Measurements from ENCODE around the gene CERKL.

- TF ChIP-seq, protein P1, sequence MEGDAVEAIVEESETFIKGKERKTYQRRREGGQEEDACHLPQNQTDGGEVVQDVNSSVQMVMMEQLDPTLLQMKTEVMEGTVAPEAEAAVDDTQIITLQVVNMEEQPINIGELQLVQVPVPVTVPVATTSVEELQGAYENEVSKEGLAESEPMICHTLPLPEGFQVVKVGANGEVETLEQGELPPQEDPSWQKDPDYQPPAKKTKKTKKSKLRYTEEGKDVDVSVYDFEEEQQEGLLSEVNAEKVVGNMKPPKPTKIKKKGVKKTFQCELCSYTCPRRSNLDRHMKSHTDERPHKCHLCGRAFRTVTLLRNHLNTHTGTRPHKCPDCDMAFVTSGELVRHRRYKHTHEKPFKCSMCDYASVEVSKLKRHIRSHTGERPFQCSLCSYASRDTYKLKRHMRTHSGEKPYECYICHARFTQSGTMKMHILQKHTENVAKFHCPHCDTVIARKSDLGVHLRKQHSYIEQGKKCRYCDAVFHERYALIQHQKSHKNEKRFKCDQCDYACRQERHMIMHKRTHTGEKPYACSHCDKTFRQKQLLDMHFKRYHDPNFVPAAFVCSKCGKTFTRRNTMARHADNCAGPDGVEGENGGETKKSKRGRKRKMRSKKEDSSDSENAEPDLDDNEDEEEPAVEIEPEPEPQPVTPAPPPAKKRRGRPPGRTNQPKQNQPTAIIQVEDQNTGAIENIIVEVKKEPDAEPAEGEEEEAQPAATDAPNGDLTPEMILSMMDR (IDR thresholded peaks at IDR 0.05): no peak
- TF ChIP-seq POLR2A (IDR thresholded peaks at IDR 0.05): no peak
Measured at GRCh38 chr2:181643151-181643550, 13.8 kb downstream of the CERKL start.
